HCT116 (cell line): ENCODE data around the gene HERC2. TPM values are rescaled to one million over a fixed set of nuclear protein-coding genes. Genes with fewer than 3 reads are reported as not detected.

ENCODE experiments used
- ATAC-seq: fragments of 200-7000 bp; cut with Tn5 transposase; 2 replicates; pipeline ENCODE4 v1.9.1; 2020; ENCODE audit warnings: mild to moderate bottlenecking, moderate library complexity
- BruUV-seq: library from RNA; stranded (reverse); fragments of 400-500 nt; replicated peaks from 2 replicates; lab custom pipeline; 2021; lab: Mats Ljungman, UMichigan
- CTCF ChIA-PET: fragments of 300-600 bp; sonication (Branson Sonifier 250); formaldehyde crosslinking; loops from one replicate; lab custom pipeline; 2021; ENCODE audit warnings: antibody characterized with exemption; lab: Charles Lee
- POLR2A ChIA-PET: fragments of 300-600, 350-600 bp; sonication (Branson Sonifier 250); formaldehyde crosslinking; loops from one replicate; lab custom pipeline; 2021; ENCODE audit warnings: antibody characterized with exemption; lab: Charles Lee
- RAD21 ChIA-PET, 2 experiments: fragments of 300-600 bp; sonication (Branson Sonifier 250); formaldehyde crosslinking; loops; one replicate each; lab custom pipeline; 2023; ENCODE audit warnings: low total read pairs in 2 of 2; ENCODE audit not compliant: uncharacterized antibody in 2 of 2, unreplicated experiment in 2 of 2, low non-redundant PET in 1 of 2; lab: Charles Lee
- DNase-seq: peaks from one replicate; pipeline ENCODE4 v3.0.0-alpha.2; 2010; ENCODE audit warnings: low read depth, low spot score
- H2AFZ ChIP-seq: fragments of 200-600 bp; shearing (Covaris generic), sonication (generic); 2 replicates; pipeline ENCODE4 v1.6.1; 2017; ENCODE audit warnings: low read depth, mixed run types, mixed read lengths, antibody characterized with exemption, low read length; ENCODE audit not compliant: poor library complexity, severe bottlenecking
- H3K27ac ChIP-seq: 2 replicates; pipeline ENCODE4 v1.5.1; 2012; ENCODE audit warnings: low read depth, low read length
- H3K27me3 ChIP-seq: fragments of 200-600 bp; sonication (generic); 2 replicates; pipeline ENCODE4 v1.6.1; 2016; ENCODE audit warnings: mixed run types, low read length, mixed read lengths; ENCODE audit not compliant: insufficient read depth
- H3K36me3 ChIP-seq, 2 experiments: fragments of 200-500 bp in 1 of 2; fragments of 200-600 bp in 1 of 2; sonication (Bioruptor generic) in 1 of 2; sonication (generic) in 1 of 2; 2 replicates each; pipeline versions ENCODE4 v1.5.1 to v1.6.1; 2014 to 2016; ENCODE audit warnings: low read length in 2 of 2, inconsistent platforms in 1 of 2, mixed read lengths in 1 of 2, mixed run types in 1 of 2; ENCODE audit not compliant: insufficient read depth in 2 of 2, control insufficient read depth in 1 of 2
- H3K4me1 ChIP-seq, 2 experiments: fragments of 200-600 bp in 1 of 2; sonication (generic) in 1 of 2; 2 replicates each; pipeline versions ENCODE4 v1.5.1 to v1.6.1; 2012 to 2017; ENCODE audit warnings: low read length in 2 of 2, inconsistent platforms in 1 of 2, mild to moderate bottlenecking in 1 of 2, mixed read lengths in 1 of 2, mixed run types in 1 of 2, moderate library complexity in 1 of 2; ENCODE audit not compliant: insufficient read depth in 2 of 2, control insufficient read depth in 1 of 2
- H3K4me2 ChIP-seq: fragments of 200-600 bp; sonication (generic); 2 replicates; pipeline ENCODE4 v1.6.1; 2017; ENCODE audit warnings: mixed run types, low read length, mixed read lengths
- H3K4me3 ChIP-seq, 2 experiments: fragments of 200-600 bp in 1 of 2; sonication (generic) in 1 of 2; replicated peaks in 1 of 2; 2 replicates each; pipeline ENCODE4 v1.5.1; 2011 to 2016; ENCODE audit warnings: low read length in 2 of 2, control low read depth in 1 of 2, low read depth in 1 of 2, mild to moderate bottlenecking in 1 of 2, mixed read lengths in 1 of 2, mixed run types in 1 of 2
- H3K79me2 ChIP-seq: fragments of 200-600 bp; sonication (generic); 2 replicates; pipeline ENCODE4 v1.6.1; 2017; ENCODE audit warnings: mild to moderate bottlenecking, mixed run types, low read length, moderate library complexity, mixed read lengths; ENCODE audit not compliant: insufficient read depth
- H3K9ac ChIP-seq: fragments of 200-600 bp; sonication (generic); 2 replicates; pipeline ENCODE4 v1.6.1; 2016; ENCODE audit warnings: low read length, mixed read lengths
- H3K9me2 ChIP-seq: fragments of 200-600 bp; sonication (generic), shearing (Covaris generic); 2 replicates; pipeline ENCODE4 v1.6.1; 2017; ENCODE audit warnings: mixed run types, mild to moderate bottlenecking, moderate library complexity; ENCODE audit not compliant: insufficient read depth
- H3K9me3 ChIP-seq, 2 experiments: fragments of 200-500 bp in 1 of 2; fragments of 200-600 bp in 1 of 2; sonication (Bioruptor generic) in 1 of 2; sonication (generic) in 1 of 2; 2 replicates each; pipeline ENCODE4 v1.6.1; 2014 to 2017; ENCODE audit warnings: low read length in 2 of 2, mixed read lengths in 2 of 2, inconsistent platforms in 1 of 2, low read depth in 1 of 2, mild to moderate bottlenecking in 1 of 2, mixed run types in 1 of 2, moderate library complexity in 1 of 2; ENCODE audit not compliant: control insufficient read depth in 1 of 2, insufficient read depth in 1 of 2
- H4K20me1 ChIP-seq: fragments of 200-600 bp; sonication (generic), shearing (Covaris generic); 2 replicates; pipeline ENCODE4 v1.6.1; 2017; ENCODE audit warnings: mixed run types, mild to moderate bottlenecking, moderate library complexity; ENCODE audit not compliant: insufficient read depth
- CEBPB ChIP-seq: IDR thresholded peaks from 2 replicates; pipeline ENCODE4 v1.6.1; 2012; ENCODE audit warnings: low read depth
- FOSL1 ChIP-seq: IDR thresholded peaks from 2 replicates; pipeline ENCODE4 v1.6.1; 2012; ENCODE audit warnings: low read depth
- JUND ChIP-seq: IDR thresholded peaks from 2 replicates; pipeline ENCODE4 v1.6.1; 2012
- MAX ChIP-seq: IDR thresholded peaks from 2 replicates; pipeline ENCODE4 v1.6.1; 2012
- POLR2A ChIP-seq: IDR thresholded peaks from 2 replicates; pipeline ENCODE4 v1.7.0; 2011; ENCODE audit warnings: borderline replicate concordance; ENCODE audit not compliant: insufficient read depth, insufficient read length; ENCODE audit errors: extremely low read depth
- POLR2AphosphoS5 ChIP-seq: IDR thresholded peaks from 2 replicates; pipeline ENCODE4 v1.6.1; 2011; ENCODE audit warnings: mild to moderate bottlenecking, low read depth, low read length, moderate library complexity
- RAD21 ChIP-seq: IDR thresholded peaks from 2 replicates; pipeline ENCODE4 v1.6.1; 2012; ENCODE audit warnings: low read depth, mild to moderate bottlenecking
- SIN3A ChIP-seq: IDR thresholded peaks from 2 replicates; pipeline ENCODE4 v1.6.1; 2012; ENCODE audit warnings: low read depth
- SP1 ChIP-seq: IDR thresholded peaks from 2 replicates; pipeline ENCODE4 v1.6.1; 2012; ENCODE audit warnings: low read depth
- YY1 ChIP-seq: IDR thresholded peaks from 2 replicates; pipeline ENCODE4 v1.6.1; 2011; ENCODE audit warnings: low read length, low read depth, moderate library complexity, mild to moderate bottlenecking; ENCODE audit not compliant: insufficient replicate concordance; ENCODE audit errors: extremely low read depth
- ZBTB33 ChIP-seq: IDR thresholded peaks from 2 replicates; pipeline ENCODE4 v1.6.1; 2011; ENCODE audit warnings: mild to moderate bottlenecking, low read length, moderate library complexity; ENCODE audit not compliant: insufficient replicate concordance; ENCODE audit errors: extremely low read depth
- ZFX ChIP-seq: fragments of 450-650 bp; IDR thresholded peaks from 2 replicates; pipeline ENCODE4 v1.6.1; 2017
- intact Hi-C: fragments of 100-400 bp; cut with micrococcal nuclease; formaldehyde crosslinking; loops from 2 replicates; pipeline ENCODE4 v1.10.0; 2022
- total RNA-seq: library from RNA; stranded (reverse); gene quantifications from one replicate; pipeline ENCODE4 v1.2.1, GENCODE V29; 2021; ENCODE audit not compliant: unreplicated experiment

HERC2 gene
- total RNA-seq, 1 experiment from 2014 or later: 55.5 TPM

- ChIA-PET RAD21 (no interaction called here), CTCF (no interaction called here), POLR2A (no interaction called here)
- H3K27ac ChIP-seq: no peak overlapping the region
- H4K20me1 ChIP-seq: no peaks in the 10 kb centered on the region
- TF ChIP-seq RAD21 (no peak), SIN3A (no peak), MAX (no peak), POLR2AphosphoS5 (no peak), FOSL1 (no peak), ZBTB33 (no peak), SP1 (no peak), JUND (no peak), YY1 (no peak)
- H3K79me2 ChIP-seq: no peaks in the 10 kb centered on the region
- no peak for DNase-seq
- H3K27me3 ChIP-seq: no peaks in the 10 kb centered on the region
- H3K9ac ChIP-seq: no peak overlapping the region
- H3K4me3 ChIP-seq: no peak overlapping the region
- no peaks in the 10 kb centered on the region for H3K9me2 ChIP-seq
- H3K9me3 ChIP-seq: no peaks in the 10 kb centered on the region
- no peak overlapping the region for H3K4me2 ChIP-seq
- H3K36me3 ChIP-seq: peaks cover 7 to 38% of the 10 kb centered on the region in 2 experiments
- BruUV-seq: no TSS peak
- no peaks in the 10 kb centered on the region for H3K4me1 ChIP-seq
- no peak for ATAC-seq
- no peak overlapping the region for H2AFZ ChIP-seq
- intact Hi-C loops: no loop called here
Observed at GRCh38 chr15:28164876-28165275, 157.1 kb downstream of the HERC2 start.

- no TSS peak for BruUV-seq
- Histone ChIP-seq H3K27ac (no peak overlapping the region), H3K9ac (no peak overlapping the region), H2AFZ (no peak overlapping the region), H3K36me3 (no peaks in the 10 kb centered on the region), H3K27me3 (no peaks in the 10 kb centered on the region), H3K79me2 (peaks cover 18% of the 10 kb centered on the region), H3K4me3 (no peak overlapping the region), H3K9me2 (no peaks in the 10 kb centered on the region), H3K4me1 (peaks cover 4 to 10% of the 10 kb centered on the region in 2 experiments; a peak in 3 of 4 replicates), H3K4me2 (no peak overlapping the region), H4K20me1 (no peaks in the 10 kb centered on the region), H3K9me3 (no peaks in the 10 kb centered on the region)
- POLR2A ChIA-PET: no interaction called here
- intact Hi-C loops: no loop called here
- no peak for DNase-seq
- ATAC-seq: no peak
- RAD21 ChIA-PET: no interaction called here
- CTCF ChIA-PET: no interaction called here
- TF ChIP-seq JUND: no peak
- TF ChIP-seq POLR2A: no peak
- no peak for TF ChIP-seq CEBPB
- no peak for TF ChIP-seq FOSL1
- no peak for TF ChIP-seq MAX
- no peak for TF ChIP-seq ZFX
- TF ChIP-seq SIN3A: no peak
- TF ChIP-seq, all 23 proteins: peak for 0
Observed at GRCh38 chr15:28154283-28154682, 167.7 kb downstream of the HERC2 start.
